HG03442 (cell line): ENCODE measurements around the gene BACE2.

Source experiments
- ATAC-seq: cut with Tn5 transposase; IDR thresholded peaks from one replicate; pipeline ENCODE4 v1.9.1; 2021; ENCODE audit warnings: mild to moderate bottlenecking, moderate library complexity; ENCODE audit not compliant: unreplicated experiment

Gene BACE2

DNA sequence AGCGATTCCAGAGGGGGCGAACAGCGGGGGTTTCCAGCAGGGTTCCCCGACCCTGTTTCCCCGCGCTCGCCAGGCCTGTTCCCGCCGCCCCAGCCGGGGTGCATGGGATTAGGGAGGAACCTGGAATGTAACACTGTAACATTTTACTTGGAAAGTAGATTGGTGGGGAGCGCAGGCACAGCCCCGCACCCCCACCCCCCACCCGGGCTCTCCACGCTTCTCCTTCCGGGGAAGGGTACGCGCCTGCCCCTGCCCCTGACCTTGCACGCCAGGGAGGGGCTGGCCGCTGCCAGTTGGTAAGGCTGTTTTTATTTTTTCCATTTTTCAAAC, 149.1 kb downstream of the BACE2 start:
- no peak for ATAC-seq

DNA sequence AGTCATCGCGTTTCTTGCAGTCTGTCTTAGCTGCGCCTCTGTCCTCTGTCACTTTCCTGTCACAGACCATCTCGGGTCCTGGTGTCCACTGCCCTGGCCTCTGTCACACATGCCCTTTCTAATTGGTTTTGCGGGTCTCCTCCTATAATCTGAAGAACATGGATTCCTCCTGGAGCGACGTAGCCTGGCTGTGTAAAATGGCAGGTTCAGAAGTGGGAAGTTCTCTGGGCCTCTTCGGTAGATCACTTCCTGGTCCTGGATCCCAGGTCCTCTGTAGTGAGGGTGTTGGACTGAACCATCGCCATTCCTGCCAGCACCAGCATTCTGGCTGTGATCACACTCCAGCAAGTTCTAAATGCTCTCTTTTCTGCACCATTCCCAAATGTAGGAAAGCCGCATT, 149.5 kb downstream of the BACE2 start:
- no peak for ATAC-seq

DNA sequence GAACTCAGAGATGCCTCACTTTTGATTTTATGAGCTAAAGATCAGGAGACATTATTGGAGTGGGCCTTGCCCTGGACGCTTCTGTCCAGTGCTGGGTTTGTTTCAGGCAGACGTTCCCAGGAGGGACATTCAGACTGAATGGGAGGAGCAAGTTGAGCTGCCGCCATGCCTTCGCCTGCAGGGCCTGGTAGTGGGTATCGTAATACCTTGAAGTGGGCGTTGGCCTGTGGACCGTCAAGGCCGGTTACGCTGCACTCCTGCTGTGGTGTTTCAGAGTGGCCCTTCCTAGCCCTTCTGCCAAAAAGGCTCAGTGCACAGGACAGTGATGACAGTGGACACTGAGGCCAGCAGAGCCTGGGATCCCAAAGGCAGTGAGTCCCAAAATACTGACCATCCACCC, 150.3 kb downstream of the BACE2 start:
- no peak for ATAC-seq

DNA sequence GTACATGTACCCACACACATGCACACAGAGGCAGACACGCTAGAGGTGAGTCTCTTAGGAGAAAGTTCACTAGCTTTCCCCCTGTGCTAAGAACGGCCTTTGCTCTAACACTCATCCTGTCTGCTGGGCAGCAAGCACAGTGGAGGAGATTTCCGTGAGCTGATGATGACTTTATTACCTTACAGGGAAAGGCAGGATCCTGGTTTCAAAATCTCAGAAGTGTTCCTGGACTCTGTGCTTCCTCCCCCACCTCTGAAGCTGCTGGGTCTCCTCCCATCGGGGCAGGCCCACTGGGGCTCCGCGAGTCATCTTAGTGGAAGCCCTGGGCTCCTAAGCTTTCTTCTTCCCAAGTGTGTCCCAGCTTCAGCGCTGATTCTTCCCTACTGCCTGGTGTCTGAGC, 151.3 kb downstream of the BACE2 start:
- ATAC-seq, result no peak

DNA sequence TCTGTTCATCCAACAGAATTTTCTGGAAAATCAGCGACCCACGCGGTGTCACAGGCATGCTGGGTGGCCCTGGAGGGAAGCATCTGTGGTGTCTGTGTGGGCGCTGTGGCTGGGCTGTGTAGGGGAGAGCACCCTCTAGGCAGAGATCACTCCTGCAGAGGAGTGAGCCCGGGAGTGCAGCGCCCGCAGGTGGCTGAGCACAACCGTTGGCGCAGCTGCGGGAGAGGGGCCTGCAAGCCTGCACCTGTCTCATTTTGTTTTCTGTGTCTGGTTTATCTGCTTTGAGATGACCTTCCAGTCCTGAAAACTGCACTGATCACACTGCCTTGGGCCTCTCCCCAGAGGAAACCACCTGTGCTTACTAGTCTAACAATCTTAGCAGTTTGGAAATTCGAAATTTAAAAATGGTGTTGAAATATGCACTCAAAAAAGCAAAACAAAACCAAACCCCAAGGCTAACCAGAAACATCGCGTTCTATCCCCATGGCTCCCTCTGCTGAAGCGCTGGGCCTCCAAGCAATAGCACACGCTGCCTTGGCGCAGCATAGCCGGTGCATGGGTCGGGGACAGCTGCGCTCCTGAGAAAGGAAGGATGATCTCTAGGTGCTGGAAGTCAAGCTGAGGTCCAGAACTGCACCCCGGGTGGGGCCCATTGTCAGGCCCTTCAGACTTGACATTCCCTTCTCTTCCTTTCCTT, 153.4 kb downstream of the BACE2 start:
- no peak for ATAC-seq

DNA sequence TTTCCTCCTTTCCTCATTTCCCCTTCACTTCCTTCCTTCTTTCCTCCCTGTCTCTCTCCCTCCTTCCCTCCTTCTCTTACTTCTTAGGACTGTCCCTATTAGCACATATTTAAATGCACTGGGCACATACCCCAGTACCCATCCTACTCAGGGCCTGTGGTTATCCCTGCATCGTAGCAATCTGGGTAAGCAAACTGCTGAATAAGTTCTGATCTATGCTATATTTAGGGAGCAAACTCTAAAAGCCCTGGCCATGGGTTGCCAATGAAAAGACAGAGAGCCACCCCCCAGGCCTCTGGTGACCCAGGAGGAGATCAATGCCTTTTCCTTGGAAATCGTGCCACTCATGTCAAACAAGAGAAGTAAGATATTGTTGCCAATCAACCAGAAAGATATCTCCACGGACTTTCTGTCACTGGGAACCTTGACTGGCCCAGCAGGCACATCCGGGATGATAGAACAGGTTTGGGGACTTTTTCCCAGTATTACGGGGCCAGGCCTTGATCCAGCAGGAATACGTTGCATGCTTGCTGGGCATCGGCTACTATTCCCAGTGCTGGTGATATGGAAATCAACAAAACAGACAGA, 154.0 kb downstream of the BACE2 start:
- ATAC-seq, result no peak

DNA sequence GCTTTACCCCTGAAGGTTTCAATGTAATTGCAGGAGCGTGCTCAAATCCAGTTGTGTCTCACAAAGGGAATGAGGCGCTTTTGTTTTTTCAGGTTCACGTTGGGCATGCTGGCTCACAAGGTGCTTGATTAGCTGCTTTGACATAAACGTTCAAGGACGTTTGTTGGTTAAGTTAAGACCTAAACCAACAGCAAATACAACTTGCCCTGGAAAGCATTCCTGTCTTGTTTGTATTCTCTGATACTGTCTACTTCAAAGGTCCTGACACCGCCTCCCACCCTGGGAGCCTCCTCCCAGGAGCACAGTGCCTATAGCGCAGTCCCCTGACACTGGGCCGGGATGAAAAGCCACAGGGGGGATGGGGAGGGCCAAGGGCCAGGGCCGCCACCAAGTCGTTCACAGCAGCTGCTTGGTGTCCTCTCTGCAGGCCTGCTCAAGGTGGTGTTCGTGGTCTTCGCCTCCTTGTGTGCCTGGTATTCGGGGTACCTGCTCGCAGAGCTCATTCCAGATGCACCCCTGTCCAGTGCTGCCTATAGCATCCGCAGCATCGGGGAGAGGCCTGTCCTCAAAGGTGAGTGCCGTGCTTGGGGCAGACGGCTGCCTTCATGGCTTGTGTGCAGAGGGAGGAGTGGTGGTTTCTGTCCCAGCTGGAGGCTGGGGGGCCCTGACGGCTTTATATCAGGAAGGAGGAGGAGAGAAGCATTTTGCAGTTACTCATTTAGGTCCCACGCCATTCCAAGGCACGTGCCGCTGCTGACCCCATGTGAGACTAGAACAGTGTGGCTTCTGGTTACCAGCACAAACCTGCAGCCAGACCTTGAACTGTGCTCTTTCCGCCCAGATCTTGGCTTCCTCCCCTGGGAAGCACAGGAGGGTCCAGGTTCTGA, 154.8 kb downstream of the BACE2 start:
- ATAC-seq, result no peak

DNA sequence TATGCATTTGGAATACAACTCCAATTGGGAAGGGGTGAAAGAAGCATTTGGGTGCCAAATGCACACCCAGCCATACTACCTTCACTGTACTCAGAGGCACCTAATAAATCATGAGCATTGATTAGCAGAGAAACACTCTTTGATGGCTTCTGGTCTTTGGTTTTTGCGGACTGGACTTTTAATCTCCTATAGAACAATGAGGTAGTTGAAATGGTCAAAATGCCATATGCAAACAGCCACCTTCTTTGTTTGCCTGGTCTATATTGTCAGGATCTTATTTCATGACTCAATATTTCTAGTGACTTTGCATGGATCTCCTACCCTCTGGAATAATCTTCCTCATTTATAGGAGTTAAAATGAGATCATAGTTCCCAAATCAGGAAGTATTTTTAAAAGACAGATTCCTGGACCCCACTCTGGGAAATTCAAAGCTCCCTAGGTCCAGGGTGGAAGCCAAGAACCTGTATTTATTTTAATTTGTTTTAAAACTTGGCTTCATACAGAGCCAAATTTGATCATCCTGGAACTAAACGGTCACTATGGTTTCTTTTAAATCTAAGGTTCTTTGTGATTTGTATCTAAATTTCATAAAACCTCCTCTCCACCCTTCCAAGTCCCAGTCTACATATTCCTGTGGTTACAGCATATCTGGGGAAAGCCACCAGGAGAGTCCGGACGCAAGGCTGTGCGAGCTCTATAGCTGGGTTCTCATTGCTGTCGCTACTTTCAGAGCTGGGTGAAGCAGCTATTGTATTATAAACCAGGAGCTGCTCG, 157.4 kb downstream of the BACE2 start:
- no peak for ATAC-seq

DNA sequence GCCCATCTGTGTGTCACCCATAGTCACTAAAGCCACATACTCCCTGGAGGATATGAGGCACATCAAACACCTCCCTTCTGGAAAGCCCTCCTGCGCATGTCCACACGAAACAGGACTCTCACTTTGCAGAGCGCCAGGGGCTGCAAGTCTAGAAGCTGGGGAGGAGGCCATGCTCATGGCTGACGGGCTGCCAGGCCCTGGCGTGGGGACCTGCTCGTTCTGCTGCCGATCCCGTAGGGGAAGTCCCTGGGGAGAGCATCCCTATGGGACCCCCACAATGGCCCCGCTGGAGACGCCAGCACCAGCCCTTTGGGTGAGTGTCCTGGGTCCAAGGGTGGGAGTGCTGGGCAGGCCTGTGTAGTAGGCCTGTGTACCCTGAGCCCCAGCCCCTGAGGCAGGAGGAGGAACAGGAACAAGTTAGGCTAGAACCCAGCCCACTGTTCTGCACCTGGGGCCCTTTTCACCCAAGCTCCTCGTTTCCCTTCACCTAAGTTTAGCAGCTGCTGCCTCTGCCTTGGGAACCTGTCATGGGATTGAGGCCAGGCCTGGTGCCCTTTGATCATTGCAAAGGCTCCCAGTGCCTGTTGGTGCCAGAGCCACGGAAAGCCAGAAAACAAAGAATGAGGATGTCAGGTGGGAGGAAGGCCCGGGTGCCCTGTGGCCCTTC, 158.6 kb downstream of the BACE2 start:
- no peak for ATAC-seq

DNA sequence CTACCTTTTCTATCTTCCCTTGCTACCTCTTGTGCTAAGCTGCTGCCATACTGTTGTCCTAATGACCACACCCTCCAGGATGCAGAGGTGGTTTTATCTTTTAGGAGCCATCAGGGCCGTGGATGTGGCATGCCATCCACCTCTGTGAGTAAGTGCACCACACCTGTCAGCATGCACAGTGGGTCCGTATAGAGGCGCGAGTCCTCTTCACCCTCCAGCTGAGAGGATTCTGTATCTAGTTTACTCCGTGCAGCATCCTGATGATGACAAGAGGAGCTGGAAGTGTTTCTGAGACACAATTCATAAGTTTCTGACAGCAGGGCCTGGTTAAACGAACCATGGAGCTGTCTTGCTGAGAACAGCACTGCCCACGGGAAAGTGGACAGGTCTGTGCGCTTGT, 159.8 kb downstream of the BACE2 start:
- no peak for ATAC-seq

DNA sequence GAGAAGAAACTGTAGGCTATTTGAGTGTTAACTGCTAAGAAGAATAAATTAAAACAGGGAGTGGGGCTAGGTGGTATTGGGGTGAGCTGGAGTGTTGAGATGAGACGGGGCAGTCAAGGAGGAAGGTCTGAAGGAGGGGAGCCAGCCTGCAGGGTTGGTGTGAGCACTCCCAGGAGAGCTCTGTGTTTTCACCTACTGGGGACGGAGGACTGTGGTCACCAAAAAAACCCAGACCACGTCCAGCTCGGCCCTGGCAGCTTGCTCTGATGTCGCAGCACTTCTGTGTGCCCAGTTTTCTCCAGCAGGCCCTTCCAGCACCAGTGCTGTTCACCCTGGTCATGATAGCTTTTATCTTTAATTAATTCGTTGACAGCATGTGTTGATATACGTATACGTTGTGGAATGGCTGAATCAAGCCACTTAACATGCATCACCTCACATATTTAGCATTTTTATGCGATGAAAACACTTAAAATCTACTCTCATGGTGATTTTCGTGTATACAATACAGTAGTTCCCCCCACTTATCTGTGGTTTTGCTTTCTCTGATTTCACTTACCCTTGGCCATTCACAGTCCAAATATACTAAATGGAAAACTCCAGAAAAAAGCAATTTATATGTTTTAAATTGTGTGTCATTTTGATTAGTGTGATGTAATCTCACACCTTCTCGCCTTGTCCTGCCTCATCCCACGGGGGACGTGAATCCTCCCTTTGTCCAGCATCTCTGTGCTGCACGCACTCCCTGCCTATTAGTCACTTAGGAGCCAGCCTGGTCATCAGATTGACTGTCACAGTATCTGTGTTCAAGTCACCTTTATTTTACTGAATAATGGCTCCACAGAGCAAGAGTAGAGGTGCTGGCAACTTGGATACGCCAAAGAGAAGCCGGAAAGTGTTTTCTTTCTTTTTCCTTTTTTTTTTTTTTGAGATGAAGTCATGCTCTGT, 161.0 kb downstream of the BACE2 start:
- ATAC-seq, result no peak
